Retinal pigment epithelial cell (primary cell): ENCODE data around the gene C3orf22.
"Not testable (repeated sequence)": the region's sequence is repeated elsewhere in the genome, so short reads cannot be mapped to it uniquely, and the experiment has no call there.

Source experiments
- DNase-seq: peaks from one replicate; pipeline ENCODE4 v3.0.0-alpha.2; 2010; ENCODE audit warnings: low read depth
- H3K4me3 ChIP-seq: 2 replicates; pipeline ENCODE4 v1.5.1; 2011; ENCODE audit warnings: mild to moderate bottlenecking, low read length, control low read depth, moderate library complexity
- TF ChIP-seq, protein P1 (sequence below): conservative IDR thresholded peaks from 2 replicates; pipeline ENCODE4 v1.5.1; 2011; ENCODE audit warnings: low read depth, low read length, control low read depth, inconsistent platforms

The C3orf22 gene, protein sequence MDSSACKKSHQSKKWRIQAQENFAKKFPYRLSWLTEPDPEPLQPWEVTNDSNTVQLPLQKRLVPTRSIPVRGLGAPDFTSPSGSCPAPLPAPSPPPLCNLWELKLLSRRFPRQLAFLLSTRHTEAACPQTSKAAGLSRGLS

DNA sequence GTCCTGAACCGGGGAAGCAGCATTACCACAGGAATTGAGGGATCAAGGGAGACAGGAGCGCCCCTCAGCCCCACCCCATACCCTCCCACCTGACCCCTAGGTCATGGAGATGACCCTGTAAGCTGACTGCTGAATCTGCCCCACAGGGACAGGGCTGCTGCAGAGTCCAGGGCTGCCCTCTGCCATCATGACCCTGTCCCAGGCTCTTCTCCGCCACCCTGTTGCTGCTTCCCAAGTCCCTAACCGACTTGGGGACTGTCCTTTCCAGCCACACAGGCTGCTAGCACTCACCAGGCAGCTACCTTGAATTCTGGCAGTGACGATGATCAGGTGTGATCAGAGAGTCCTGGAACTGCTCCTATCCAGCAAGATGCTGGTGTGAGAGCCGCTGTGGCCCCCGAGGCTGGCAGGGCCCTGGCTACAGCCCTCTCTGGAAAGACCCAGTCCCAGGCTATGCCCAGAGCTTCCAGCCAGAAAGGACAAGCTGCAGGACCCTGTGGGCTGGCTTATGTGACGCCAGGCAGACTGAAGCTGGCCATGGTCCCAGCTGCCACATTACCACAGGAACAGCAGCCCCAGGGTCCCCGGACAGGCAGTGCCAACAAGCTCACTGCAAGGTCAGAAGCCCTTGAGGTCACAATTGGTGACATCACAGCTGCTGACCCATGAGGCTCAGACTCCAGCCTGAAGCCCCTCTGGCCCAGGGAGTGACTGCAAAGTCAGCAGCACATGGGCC is at the start of gene C3orf22:
Gene C3orf22, minus strand, starts transcription at position 597 of the 736 bp plus-strand sequence. CDS start 5,542 bp downstream, outside the sequence.
- DNase-seq, result no peak
- no peak within 1 kb of the TSS for H3K4me3 ChIP-seq
- TF ChIP-seq, protein P1, sequence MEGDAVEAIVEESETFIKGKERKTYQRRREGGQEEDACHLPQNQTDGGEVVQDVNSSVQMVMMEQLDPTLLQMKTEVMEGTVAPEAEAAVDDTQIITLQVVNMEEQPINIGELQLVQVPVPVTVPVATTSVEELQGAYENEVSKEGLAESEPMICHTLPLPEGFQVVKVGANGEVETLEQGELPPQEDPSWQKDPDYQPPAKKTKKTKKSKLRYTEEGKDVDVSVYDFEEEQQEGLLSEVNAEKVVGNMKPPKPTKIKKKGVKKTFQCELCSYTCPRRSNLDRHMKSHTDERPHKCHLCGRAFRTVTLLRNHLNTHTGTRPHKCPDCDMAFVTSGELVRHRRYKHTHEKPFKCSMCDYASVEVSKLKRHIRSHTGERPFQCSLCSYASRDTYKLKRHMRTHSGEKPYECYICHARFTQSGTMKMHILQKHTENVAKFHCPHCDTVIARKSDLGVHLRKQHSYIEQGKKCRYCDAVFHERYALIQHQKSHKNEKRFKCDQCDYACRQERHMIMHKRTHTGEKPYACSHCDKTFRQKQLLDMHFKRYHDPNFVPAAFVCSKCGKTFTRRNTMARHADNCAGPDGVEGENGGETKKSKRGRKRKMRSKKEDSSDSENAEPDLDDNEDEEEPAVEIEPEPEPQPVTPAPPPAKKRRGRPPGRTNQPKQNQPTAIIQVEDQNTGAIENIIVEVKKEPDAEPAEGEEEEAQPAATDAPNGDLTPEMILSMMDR, result no peak

DNA sequence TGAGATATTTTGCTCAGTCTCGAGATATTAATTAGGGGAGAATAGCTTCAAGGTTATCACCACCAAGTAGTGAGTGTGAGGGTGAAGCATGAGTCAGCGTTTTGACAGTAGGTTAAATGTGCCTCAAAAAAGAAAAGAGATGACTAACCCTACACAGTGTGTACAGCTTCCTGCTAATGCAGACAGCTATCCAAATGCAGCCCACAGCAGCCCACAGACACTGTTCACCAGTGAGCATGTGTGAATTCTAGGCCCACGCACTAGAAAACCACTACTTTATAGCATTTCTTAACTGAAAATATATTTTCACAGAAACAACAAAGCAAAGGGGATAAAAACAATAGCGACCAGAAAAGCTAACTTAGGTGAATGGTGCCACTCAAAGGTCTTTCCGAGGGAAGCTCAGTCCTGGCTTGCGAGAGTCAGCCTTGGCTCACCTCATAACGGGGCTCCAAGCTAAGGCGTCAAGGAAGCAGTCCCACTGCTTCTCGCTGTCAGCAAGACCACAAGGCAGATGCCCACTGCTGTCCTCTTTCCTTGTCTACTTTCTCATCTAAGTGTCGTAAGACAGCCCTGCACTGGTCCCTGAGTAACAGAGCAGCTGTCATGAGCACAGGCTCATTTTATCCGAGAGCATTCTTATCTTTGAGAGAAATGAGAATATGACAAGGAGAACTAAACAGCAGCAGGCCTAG is 48.6 kb upstream of the C3orf22 start:
- no peak overlapping the region for H3K4me3 ChIP-seq
- TF ChIP-seq, protein P1, result no peak
- DNase-seq, result no peak

DNA sequence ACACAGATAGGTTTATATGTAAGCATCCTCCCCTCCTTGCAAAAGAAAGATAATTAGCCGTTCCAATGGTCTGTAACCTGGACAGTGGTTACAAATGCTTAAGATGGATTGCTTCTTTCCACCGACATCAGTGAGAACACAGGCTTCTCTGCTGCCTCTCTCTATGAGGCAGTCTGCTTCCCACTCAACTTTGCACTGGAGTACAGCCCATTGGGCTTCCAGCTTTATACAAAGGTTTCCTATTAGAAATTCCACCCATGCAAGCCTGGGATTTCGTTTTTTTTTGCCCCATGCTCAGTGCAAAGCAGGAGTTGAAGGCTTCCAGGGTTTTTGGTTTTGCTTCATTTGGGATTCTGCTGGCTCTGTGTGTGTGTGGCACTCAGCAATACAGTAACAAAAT is 47.3 kb upstream of the C3orf22 start:
- no peak overlapping the region for H3K4me3 ChIP-seq
- TF ChIP-seq, protein P1, result no peak
- DNase-seq, result no peak

DNA sequence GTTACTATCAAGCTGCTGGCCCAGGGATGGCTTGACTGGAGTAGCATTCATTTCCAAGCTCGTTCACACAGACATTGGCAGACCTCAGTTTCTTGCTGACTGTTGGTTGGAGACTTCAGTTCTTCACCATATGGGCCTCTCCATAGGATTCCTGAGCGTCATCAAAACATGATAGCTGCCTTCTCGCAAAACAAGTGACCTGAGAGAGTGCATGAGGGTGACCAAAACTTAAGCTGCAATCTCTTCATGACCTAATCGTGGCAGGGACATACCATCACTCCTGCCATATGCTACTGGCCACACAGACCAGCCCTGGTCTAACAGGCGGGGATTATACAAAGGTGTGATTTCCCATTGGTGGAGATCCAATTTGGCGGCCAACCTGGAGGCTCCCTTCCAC is 46.0 kb upstream of the C3orf22 start:
- no peak for DNase-seq
- TF ChIP-seq, protein P1, result no peak
- no peak overlapping the region for H3K4me3 ChIP-seq

DNA sequence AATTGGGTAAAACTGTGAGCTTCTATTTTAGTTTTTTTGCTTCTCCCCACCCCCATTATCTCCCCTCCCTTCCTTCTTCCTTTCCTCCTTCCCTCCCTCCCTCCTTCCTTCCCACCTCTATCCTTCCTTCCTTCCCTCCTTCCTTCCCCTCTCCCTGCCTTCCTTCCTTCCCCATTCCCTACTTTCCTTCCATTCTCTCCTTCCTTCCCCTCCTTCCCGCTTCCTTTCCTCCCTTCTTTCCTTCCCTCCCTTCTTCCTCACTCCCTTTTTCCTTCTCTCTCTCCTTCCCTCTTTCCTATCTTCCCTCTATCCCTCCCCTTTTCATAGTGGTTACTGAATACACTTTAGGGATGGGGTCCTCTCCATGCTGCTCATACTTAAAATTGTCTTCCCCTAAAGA is 40.4 kb upstream of the C3orf22 start:
- H3K4me3 ChIP-seq, result no peak overlapping the region
- TF ChIP-seq, protein P1, result no peak
- no peak for DNase-seq

DNA sequence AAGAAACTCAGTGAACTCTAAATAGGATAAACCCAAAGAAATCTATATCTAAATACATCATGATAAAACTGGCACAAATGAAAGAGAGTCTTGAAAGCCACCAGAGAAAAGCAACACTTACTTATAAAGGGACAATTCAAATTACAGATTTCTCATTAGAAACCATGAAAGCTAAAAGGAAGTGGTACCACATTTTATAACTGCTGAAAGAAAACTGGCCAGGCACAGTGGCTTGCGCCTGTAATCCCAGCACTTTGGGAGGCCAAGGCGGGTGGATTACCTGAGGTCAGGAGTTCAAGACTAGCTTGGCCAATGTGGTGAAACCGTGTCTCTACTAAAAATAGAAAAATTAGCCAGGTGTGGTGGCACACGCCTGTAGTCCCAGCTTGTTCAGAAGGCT is 36.7 kb upstream of the C3orf22 start:
- not testable (repeated sequence) for H3K4me3 ChIP-seq, DNase-seq

DNA sequence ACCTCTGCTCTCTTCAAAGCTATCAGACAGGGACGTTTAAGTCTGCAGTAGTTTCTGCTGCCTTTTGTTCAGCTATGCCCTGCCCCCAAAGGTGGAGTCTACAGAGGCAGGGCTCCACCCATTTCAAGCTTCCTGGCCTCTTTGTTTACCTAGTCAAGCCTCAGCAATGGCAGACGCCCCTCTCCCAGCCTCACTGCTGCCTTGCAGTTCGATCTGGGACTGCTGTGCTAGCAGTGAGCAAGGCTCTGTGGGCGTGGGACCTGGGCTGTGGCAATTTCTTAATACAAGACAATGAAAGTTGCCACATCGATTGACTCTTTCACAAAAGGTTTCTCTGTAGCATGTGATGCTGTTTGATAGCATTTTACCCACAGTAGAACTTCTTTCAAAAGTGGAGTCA is 32.8 kb upstream of the C3orf22 start:
- not testable (repeated sequence) for DNase-seq, H3K4me3 ChIP-seq

DNA sequence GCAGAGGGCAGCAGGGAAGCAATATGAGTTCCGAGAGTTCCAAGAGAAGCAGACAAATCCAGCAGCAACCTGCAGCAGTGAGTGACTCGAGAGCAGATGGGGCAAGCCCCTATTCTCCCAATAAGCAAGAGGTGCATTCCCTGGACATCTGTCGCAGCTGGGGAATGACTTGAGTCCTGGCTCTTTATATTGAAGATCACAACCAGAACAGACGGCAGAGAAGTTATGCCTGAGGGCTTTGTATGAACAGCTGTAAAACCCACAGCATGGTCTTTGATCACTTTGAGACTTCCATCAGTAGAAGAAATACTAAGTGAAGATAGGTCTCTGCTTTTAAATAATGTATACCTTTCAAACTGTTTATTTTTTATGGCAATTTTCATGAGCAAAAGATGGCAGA is 23.6 kb upstream of the C3orf22 start:
- DNase-seq, result no peak
- H3K4me3 ChIP-seq, result no peak overlapping the region
- TF ChIP-seq, protein P1, result no peak
